Right lobe of liver (tissue), 4 donors: ENCODE data around the gene TCAP.

Experiments used
- POLR2A ChIP-seq: fragments of 450-650 bp; IDR thresholded peaks from one replicate; pipeline ENCODE4 v1.6.1; 2017; ENCODE audit warnings: antibody characterized with exemption, mild to moderate bottlenecking
- TF ChIP-seq, protein P1 (sequence below), 4 donors: fragments of 200-600 bp in 3 of 4; fragments of 450-650 bp in 1 of 4; IDR thresholded peaks; one replicate each; pipeline versions ENCODE4 v1.5.1 to v1.8.0; 2016 to 2022; ENCODE audit warnings: antibody characterized with exemption in 4 of 4, mild to moderate bottlenecking in 2 of 4
- donor health status: DM: no; HTN: no; CAD: no.
- donor health status: DM: no; HTN: no; CAD: no.
- donor health status: DM: no; HTN: yes; CAD: no.

DNA sequence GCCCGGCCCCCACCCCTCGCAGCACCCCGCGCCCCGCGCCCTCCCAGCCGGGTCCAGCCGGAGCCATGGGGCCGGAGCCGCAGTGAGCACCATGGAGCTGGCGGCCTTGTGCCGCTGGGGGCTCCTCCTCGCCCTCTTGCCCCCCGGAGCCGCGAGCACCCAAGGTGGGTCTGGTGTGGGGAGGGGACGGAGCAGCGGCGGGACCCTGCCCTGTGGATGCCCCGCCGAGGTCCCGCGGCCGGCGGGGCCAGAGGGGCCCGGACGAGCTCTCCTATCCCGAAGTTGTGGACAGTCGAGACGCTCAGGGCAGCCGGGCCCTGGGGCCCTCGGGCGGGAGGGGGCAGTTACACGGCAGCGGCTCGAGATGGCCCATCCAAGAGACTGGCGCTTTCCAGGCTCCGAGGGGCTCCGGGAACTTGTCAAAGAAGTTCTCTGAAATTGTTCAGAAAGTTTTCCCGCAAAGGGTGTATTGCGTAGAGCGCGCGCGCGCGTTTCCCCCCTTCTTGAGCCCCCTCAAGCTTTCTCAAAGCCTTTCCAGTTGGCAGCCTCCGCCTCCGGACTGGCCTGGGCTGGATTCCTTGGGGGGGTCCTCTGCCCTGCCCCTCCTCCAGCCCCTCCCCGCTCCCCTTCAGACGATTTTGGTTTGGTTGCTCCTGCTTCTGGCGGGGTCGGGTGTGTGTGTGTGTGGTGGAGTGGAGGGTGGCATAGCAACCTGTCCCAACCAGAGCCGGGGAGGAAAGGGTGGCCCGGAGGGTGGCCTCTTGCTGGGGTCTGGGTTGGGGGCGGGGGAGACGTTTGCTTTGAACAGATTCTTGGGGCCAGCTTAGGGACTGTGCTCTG lies 35.2 kb downstream of the TCAP start:
- TF ChIP-seq, protein P1, sequence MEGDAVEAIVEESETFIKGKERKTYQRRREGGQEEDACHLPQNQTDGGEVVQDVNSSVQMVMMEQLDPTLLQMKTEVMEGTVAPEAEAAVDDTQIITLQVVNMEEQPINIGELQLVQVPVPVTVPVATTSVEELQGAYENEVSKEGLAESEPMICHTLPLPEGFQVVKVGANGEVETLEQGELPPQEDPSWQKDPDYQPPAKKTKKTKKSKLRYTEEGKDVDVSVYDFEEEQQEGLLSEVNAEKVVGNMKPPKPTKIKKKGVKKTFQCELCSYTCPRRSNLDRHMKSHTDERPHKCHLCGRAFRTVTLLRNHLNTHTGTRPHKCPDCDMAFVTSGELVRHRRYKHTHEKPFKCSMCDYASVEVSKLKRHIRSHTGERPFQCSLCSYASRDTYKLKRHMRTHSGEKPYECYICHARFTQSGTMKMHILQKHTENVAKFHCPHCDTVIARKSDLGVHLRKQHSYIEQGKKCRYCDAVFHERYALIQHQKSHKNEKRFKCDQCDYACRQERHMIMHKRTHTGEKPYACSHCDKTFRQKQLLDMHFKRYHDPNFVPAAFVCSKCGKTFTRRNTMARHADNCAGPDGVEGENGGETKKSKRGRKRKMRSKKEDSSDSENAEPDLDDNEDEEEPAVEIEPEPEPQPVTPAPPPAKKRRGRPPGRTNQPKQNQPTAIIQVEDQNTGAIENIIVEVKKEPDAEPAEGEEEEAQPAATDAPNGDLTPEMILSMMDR (IDR thresholded peaks at IDR 0.05) = no peak
- TF ChIP-seq POLR2A = no peak
